Urothelium cell line (cell line): ENCODE measurements around the gene DCST2.

ENCODE experiments used
- DNase-seq: peaks from one replicate; pipeline ENCODE4 v3.0.0; 2011; ENCODE audit warnings: low spot score, mixed read lengths
- FAIRE-seq: peaks from 2 replicates; lab custom pipeline; 2011; peaks lifted over from hg19 to GRCh38; lab: Jason Lieb, UNC

DCST2 gene

GRCh38 chr1:155050560-155051341 is 17.2 kb upstream of the DCST2 start, which contains the start of gene ADAM15:
TSS of gene ADAM15 (plus strand) at chr1:155051316. CDS start at chr1:155051387, 71 bp downstream.
- peak; percentile 95 for DNase-seq
- FAIRE-seq = no peak

GRCh38 chr1:155049651-155050559 is 16.3 kb upstream of the DCST2 start:
- DNase-seq (no peak), FAIRE-seq (no peak)

GRCh38 chr1:155048449-155049334 is 15.1 kb upstream of the DCST2 start:
- FAIRE-seq (no peak), DNase-seq (no peak)

- DNase-seq = peak; percentile 84
- no peak for FAIRE-seq
Measured at GRCh38 chr1:155044812-155045657, 11.5 kb upstream of the DCST2 start.

- FAIRE-seq (no peak), DNase-seq (no peak)
Measured at GRCh38 chr1:155044365-155044764, 10.8 kb upstream of the DCST2 start.

- DNase-seq = no peak
- FAIRE-seq = no peak
Measured at GRCh38 chr1:155043793-155044192, 10.2 kb upstream of the DCST2 start.

GRCh38 chr1:155043301-155043702 is 9.7 kb upstream of the DCST2 start:
- FAIRE-seq (no peak), DNase-seq (no peak)

DNA sequence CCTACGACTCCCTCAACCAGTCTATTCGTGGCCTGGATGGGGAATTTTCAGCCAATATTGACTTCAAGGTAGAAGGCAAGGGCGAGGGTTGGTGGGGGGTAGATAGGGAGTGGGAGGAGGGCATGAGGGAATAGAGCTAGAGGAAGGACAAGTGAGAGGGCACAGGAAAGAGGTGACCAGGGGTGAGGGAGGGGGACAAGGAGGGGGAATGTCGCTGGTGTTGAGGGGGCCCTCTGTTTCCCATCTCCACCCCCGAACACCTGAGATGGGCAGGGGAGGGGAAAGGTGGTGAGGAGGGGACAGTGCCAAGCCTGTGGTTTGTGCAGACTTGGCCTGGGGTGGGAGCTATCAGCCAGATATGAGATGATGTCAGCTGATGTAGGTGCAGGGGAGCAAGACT is 9.2 kb upstream of the DCST2 start:
- FAIRE-seq (no peak), DNase-seq (no peak)

GRCh38 chr1:155040358-155041093 is 6.9 kb upstream of the DCST2 start:
- DNase-seq (no peak), FAIRE-seq (no peak)

GRCh38 chr1:155039308-155039669 is 5.7 kb upstream of the DCST2 start:
- no peak for FAIRE-seq

DNA sequence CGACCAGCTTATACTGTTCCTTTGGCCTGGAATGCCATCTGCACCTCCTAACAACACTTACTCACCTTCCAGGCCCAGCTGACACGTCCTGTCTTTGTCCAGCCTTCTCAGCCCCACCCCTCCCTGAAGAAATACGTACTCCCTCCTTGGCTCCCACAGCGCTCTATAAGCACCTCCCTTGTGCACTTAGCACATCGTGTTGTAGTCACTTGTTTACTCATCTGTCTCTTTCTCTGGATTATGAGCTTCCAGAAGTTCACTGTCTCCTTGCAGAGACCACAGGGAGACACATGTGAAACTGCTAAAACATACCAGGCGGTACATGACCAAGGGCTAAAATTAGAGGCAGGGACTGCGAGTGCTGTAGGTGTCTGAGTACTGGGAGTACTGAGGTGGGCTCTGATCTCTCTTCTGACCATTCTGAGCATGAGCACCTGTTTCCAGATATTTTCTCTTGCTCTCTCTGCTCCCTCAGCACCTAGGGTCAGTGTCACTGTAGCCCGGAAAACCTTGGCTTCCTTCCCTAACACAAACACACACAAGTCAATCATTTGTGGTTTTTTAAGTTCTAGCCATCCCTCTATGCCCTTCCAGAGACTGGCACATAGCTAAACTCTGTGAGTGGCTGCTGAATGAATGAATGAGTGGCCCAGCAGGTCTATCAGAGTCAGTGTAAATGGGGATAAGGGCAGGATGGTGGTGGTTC is 5.2 kb upstream of the DCST2 start:
- no peak for FAIRE-seq
- DNase-seq = no peak

More at GRCh38 chr1:155039308-155039669, 5.7 kb upstream of the DCST2 start:
- no peak for DNase-seq

DNA sequence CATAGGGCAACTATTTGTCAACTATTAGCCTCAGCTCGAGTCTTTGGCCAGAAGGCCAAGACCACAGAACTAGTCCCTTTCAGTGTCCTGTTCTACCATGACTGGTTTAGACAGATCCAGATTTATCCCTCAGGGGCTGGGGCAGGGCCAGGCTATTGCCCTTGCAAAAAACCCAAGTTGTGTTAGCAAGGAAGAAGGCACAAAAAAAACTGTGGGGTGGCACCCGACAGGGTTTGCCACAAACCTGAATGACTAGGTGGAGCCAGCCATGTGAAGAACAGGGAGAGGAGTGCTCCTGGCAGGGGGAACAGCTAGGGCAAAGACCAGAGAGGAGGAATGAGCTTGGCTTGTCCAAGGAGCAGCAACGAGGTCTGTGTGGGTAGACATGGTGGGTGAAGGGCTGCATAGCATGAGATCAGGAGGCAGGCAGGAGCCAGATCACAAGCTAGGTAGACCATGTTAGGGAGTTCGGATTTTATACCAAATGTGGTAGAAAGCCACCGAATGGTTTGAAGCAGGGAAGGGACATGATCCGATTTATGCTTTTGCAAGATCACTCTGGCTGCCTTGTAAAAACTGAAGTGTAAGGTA is 4.4 kb upstream of the DCST2 start:
- DNase-seq (no peak), FAIRE-seq (no peak)

GRCh38 chr1:155037043-155037442 is 3.5 kb upstream of the DCST2 start:
- FAIRE-seq (no peak), DNase-seq (no peak)

- DNase-seq = no peak
- no peak for FAIRE-seq
Measured at GRCh38 chr1:155035936-155036335, 2.4 kb upstream of the DCST2 start.

GRCh38 chr1:155034318-155035208 is 982 bp upstream of the DCST2 start:
- DNase-seq = no peak
- no peak for FAIRE-seq

GRCh38 chr1:155032886-155033285 is 695 bp downstream of the DCST2 start:
- FAIRE-seq = no peak
- DNase-seq = no peak

GRCh38 chr1:155030899-155031298 is 2.7 kb downstream of the DCST2 start:
- FAIRE-seq = no peak
- DNase-seq = no peak
